Esophagus (tissue), 2 donors: ENCODE results near the gene PALM. TPM values are rescaled to one million over a fixed set of nuclear protein-coding genes. Genes with fewer than 3 reads are reported as not detected.
A peak's percentile ranks its signal among the peaks of the same experiment; 100 is the strongest.

ENCODE experiments used
- H3K27ac ChIP-seq, 2 donors: one replicate each; pipeline ENCODE4 v1.5.1; 2013; ENCODE audit warnings: low read depth in 2 of 2, mild to moderate bottlenecking in 2 of 2, inconsistent platforms in 1 of 2, low read length in 1 of 2, moderate library complexity in 1 of 2
- H3K27me3 ChIP-seq, 2 donors: one replicate each; pipeline ENCODE4 v1.6.1; 2013; ENCODE audit warnings: low read length in 2 of 2, control low read depth in 1 of 2, mild to moderate bottlenecking in 1 of 2; ENCODE audit not compliant: insufficient read depth in 2 of 2, control insufficient read depth in 1 of 2
- H3K36me3 ChIP-seq, 2 donors: one replicate each; pipeline ENCODE4 v1.6.1; 2013; ENCODE audit warnings: low read length in 1 of 2; ENCODE audit not compliant: control insufficient read depth in 2 of 2, insufficient read depth in 2 of 2
- H3K4me1 ChIP-seq, 2 donors: one replicate each; pipeline ENCODE4 v1.6.1; 2013; ENCODE audit warnings: low read length in 1 of 2; ENCODE audit not compliant: control insufficient read depth in 2 of 2, insufficient read depth in 2 of 2
- H3K4me3 ChIP-seq, 2 donors: one replicate each; pipeline ENCODE4 v1.5.1; 2013; ENCODE audit warnings: low read length in 2 of 2, mild to moderate bottlenecking in 2 of 2, low read depth in 1 of 2, moderate library complexity in 1 of 2
- H3K9me3 ChIP-seq, 2 donors: one replicate each; pipeline ENCODE4 v1.6.1; 2013; ENCODE audit warnings: mild to moderate bottlenecking in 2 of 2, low read depth in 1 of 2, low read length in 1 of 2, moderate library complexity in 1 of 2; ENCODE audit not compliant: control insufficient read depth in 2 of 2, insufficient read depth in 1 of 2
- WGBS, 2 donors: extraction: QIAGEN DNeasy Blood & Tissue Kit; methylation state at CpG; one replicate each; pipeline ENCODE4 v1.1.7; 2013; 5-methylcytosine and 5-hydroxymethylcytosine counted together
- polyA plus RNA-seq, 2 donors: library from polyadenylated mRNA; stranded (reverse); fragments of 200-250 nt; gene quantifications; one replicate each; pipeline ENCODE4 v1.2.3, GENCODE V29; 2013
- donor health status: healthy with polysubstance abuse.
- donor health status: Bipolar disorder and iron deficiency.

Gene PALM
- polyA plus RNA-seq, 2 donors: 4.8 to 7.6 TPM

- Histone ChIP-seq H3K27me3 (no peaks in the 10 kb centered on the region), H3K27ac (no peak overlapping the region), H3K36me3 (no peaks in the 10 kb centered on the region), H3K4me3 (no peak overlapping the region), H3K4me1 (peaks cover 0 to 5% of the 10 kb centered on the region in 2 donors), H3K9me3 (peaks cover 4 to 8% of the 10 kb centered on the region in 2 donors)
- WGBS, 2 donors: 75 to 78% methylated on average over 12 to 14 of the region's 14 CpGs
These were observed 41.1 kb downstream of the PALM start for GRCh38 chr19:749811-750210.

DNA sequence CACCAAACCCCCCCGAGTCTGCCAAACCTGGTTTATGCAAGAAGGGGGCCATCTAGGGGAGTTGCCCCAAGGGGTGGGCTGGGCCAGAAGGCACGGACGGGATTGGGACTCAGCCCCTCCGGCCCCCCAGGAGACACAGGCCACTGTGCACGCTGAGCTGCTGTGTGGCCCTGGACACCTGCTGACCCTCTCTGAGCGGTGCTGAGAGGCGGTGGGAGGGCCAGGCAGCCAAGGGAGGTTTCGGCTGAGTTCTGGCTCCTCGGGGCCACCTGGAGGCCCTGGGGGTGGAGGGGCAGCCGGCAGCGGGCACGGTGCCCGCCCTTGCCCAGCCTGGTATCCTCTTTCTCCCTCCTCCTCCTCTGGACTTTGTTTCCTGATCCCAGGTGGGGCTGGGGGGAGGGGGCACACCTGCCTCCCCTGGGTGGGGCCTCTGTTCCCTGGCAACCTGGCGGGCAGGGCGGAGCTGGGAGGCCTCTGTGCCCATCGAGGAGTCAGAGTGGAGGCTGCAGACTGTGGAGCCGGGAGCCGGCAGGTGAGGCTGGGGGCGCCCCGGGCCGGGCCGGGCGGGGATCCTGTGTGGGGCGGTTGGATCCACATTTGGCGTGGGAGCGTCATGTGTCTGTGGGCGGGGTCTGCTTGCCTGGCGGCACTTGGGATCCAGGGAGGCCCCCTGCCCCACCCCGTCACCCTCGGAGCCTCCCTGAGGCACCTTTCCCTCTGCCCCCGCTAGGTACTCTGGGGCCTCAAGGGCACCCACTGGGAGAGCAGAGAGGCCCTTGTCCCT is 42.1 kb downstream of the PALM start, which contains the start of gene MISP:
Gene MISP, plus strand, starts transcription at position 473 of the 784 bp plus-strand sequence. CDS start 5,835 bp downstream, outside the sequence.
- peaks cover 4 to 8% of the 10 kb centered on the region in 2 donors for H3K9me3 ChIP-seq
- WGBS, 2 donors: 44 to 46% methylated on average over 26 to 31 of the region's 31 CpGs
- no peaks in the 10 kb centered on the region for H3K27me3 ChIP-seq
- H3K27ac ChIP-seq: no peak within 1 kb of the TSS
- H3K4me1 ChIP-seq: peaks cover 0 to 5% of the 10 kb centered on the region in 2 donors
- H3K4me3 ChIP-seq: no peak within 1 kb of the TSS
- H3K36me3 ChIP-seq: no peaks in the 10 kb centered on the region

GRCh38 chr19:751501-752341 is 43.0 kb downstream of the PALM start:
- H3K27ac ChIP-seq: no peak overlapping the region
- no peaks in the 10 kb centered on the region for H3K27me3 ChIP-seq
- H3K4me3 ChIP-seq: no peak overlapping the region
- no peaks in the 10 kb centered on the region for H3K36me3 ChIP-seq
- H3K4me1 ChIP-seq: peaks cover 0 to 5% of the 10 kb centered on the region in 2 donors
- H3K9me3 ChIP-seq: peaks cover 4 to 8% of the 10 kb centered on the region in 2 donors
- 56% methylated on average over 30 of the region's 30 CpGs for WGBS, 2 donors

- peaks cover 0 to 4% of the 10 kb centered on the region in 2 donors for H3K9me3 ChIP-seq
- no peak overlapping the region for H3K4me3 ChIP-seq
- 30 to 31% methylated on average over 38 to 39 of the region's 39 CpGs for WGBS, 2 donors
- peaks cover 0 to 5% of the 10 kb centered on the region in 2 donors for H3K4me1 ChIP-seq
- H3K27ac ChIP-seq: peak overlapping the region; percentile 2
- no peaks in the 10 kb centered on the region for H3K36me3 ChIP-seq
- H3K27me3 ChIP-seq: no peaks in the 10 kb centered on the region
These were observed 44.1 kb downstream of the PALM start for GRCh38 chr19:752652-753517.

- Histone ChIP-seq H3K27me3 (no peaks in the 10 kb centered on the region), H3K27ac (no peak overlapping the region), H3K4me3 (no peak overlapping the region), H3K4me1 (peaks cover 0 to 5% of the 10 kb centered on the region in 2 donors), H3K36me3 (no peaks in the 10 kb centered on the region), H3K9me3 (peaks cover 5 to 9% of the 10 kb centered on the region in 2 donors)
- WGBS, 2 donors: 76 to 86% methylated on average over 9 of the region's 9 CpGs
These were observed 45.8 kb downstream of the PALM start for GRCh38 chr19:754530-754929.

DNA sequence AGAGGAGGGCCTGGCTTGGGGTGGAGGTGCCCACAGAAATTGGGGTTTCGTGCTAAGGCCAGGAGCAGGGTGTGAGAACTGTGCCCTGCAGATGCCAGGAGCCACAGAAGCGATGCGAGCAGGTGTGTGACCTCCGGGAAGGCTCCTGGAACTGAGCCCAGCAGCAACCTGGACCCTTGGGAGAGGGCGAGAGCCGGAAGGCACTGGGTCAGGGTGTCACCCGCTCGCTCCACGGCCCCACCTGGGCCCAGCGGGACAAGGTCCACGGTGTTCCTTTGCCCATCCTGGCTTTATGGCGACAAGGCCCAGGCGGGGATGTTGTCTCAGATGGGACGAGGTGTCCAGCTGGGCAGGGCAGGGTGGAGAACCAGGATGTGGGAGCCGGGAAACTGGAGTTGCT is 46.3 kb downstream of the PALM start:
- WGBS, 2 donors: 86 to 91% methylated on average over 15 of the region's 15 CpGs

GRCh38 chr19:756236-756635 is 47.5 kb downstream of the PALM start:
- Histone ChIP-seq H3K4me1 (peaks cover 0 to 4% of the 10 kb centered on the region in 2 donors), H3K9me3 (peaks cover 5 to 7% of the 10 kb centered on the region in 2 donors), H3K36me3 (no peaks in the 10 kb centered on the region), H3K27me3 (no peaks in the 10 kb centered on the region), H3K27ac (no peak overlapping the region), H3K4me3 (no peak overlapping the region)

More for the DNA sequence above, 46.3 kb downstream of the PALM start:
- Histone ChIP-seq H3K27ac (no peak overlapping the region), H3K4me1 (peaks cover 0 to 5% of the 10 kb centered on the region in 2 donors), H3K9me3 (peaks cover 5 to 9% of the 10 kb centered on the region in 2 donors), H3K36me3 (no peaks in the 10 kb centered on the region), H3K27me3 (no peaks in the 10 kb centered on the region), H3K4me3 (no peak overlapping the region)

DNA sequence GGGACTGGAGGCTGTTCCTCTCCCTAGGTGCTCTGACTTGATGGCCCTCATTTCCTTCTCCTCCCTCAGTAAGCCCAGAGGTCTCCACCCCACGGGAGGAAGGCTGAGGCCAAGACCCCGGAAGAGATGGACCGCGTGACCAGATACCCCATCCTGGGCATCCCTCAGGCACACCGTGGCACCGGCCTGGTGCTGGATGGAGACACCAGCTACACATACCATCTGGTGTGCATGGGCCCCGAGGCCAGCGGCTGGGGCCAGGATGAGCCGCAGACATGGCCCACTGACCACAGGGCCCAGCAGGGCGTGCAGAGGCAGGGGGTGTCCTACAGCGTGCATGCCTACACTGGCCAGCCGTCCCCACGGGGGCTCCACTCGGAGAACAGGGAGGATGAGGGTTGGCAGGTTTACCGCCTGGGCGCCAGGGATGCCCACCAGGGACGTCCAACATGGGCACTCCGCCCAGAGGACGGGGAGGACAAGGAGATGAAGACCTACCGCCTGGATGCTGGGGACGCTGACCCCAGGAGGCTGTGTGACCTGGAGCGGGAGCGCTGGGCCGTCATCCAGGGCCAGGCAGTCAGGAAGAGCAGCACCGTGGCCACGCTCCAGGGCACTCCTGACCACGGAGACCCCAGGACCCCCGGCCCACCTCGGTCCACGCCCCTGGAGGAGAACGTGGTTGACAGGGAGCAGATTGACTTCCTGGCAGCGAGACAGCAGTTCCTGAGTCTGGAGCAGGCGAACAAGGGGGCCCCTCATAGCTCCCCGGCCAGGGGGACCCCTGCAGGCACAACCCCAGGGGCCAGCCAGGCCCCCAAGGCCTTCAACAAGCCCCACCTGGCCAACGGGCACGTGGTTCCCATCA is 48.3 kb downstream of the PALM start:
- H3K27me3 ChIP-seq: no peaks in the 10 kb centered on the region
- no peak overlapping the region for H3K27ac ChIP-seq
- H3K9me3 ChIP-seq: peaks cover 5 to 7% of the 10 kb centered on the region in 2 donors
- no peaks in the 10 kb centered on the region for H3K4me1 ChIP-seq
- no peaks in the 10 kb centered on the region for H3K36me3 ChIP-seq
- WGBS, 2 donors: 88% methylated on average over 36 of the region's 36 CpGs
- H3K4me3 ChIP-seq: no peak overlapping the region
